Endometrium (tissue), 2 donors: ENCODE measurements around the gene SPRY2.
"Not testable (repeated sequence)": the region's sequence is repeated elsewhere in the genome, so short reads cannot be mapped to it uniquely, and the experiment has no call there.

ENCODE experiments used
- FAIRE-seq: peaks from 2 replicates; lab custom pipeline; 2012; peaks lifted over from hg19 to GRCh38; lab: Jason Lieb, UNC
- donor health status: control.
- donor health status: control.

SPRY2 gene

DNA sequence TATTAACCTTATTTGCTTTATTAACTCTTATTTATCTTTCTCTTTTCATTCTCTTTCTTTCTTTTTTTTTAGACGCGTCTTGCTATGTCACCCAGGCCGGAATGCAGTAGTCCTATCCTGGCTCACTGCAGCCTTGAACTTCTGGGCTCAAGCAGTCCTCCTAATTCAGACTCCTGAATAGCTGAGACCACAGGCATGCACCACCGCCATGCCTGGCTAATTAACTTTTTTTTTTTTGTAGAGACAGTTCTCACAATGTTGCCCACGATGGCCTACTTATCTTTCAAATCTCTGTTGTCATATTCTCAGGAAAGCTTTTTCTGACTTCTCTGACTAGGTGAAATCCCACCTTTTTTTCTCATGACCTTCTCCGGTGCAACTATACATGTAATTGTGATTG is 7.8 kb upstream of the SPRY2 start:
- FAIRE-seq, result no peak

DNA sequence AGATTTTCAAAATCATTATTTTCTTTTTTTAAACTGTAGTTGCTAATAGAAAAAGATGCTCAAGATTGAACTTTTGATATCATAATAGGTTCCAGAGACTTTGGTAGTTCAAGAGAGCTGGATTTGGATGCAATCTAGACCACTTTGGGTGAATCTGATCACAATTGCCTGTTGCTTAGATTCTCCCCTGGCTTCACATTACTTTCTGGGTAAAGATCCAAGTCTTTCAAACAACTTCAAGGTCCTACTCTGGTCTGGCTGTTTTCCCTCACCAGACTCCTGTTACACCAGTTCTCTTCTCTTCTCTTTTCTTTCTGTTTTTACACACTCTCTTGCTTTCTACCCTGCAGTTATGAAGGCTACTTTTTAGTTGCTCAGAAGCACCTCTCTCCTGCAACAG is 7.4 kb upstream of the SPRY2 start:
- no peak for FAIRE-seq

DNA sequence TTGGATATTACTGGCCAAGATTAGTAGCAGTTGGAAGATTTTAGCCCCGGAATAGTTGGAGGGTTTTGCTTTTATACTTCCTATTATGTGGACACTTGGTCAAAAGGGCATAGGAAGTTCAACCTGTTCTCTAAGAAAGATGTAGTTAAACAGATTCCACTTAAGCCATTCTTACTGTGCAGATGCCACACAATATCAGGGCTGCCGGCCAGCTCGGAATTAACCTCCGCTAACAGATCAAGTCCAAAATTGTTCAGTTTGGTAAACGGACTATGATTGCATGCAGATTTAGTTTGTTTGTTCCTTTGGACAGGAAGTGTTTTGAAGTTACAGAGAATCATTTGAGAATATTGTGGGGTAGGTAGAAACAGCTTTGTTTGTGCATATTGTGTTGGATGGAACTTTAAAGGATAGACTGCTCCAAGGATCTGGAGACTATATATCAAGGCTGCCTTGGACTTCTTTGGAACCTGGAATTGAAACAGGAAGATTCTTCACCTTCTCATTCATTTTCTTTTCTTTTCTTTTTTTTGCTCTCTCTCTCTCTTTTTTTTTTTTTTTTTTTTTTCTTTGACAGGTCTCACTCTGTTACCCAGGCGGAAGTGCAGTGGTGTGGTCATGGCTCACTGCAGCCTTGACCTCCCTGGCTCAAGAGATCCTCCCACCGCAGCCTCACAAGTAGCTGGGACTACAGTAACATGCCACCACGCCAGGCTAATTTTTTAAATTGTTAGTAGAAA is 5.0 kb upstream of the SPRY2 start:
- no peak for FAIRE-seq

DNA sequence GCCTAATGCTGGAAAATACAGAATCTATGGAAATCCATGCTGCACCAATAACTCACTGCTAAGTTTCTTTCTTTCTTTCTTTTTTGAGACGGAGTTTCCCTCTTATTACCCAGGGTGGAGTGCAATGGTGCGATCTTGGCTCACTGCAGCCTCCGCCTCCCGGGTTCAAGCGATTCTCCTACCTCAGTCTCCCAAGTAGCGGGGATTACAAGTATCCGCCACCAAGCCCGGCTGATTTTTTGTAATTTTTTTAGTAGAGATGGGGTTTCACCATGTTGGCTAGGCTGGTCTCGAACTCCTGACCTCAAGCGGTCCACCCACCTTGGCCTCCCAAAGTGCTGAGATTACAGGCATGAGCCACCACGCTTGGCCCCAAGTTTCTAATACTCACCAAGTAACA is 3.1 kb upstream of the SPRY2 start:
- not testable (repeated sequence) for FAIRE-seq

DNA sequence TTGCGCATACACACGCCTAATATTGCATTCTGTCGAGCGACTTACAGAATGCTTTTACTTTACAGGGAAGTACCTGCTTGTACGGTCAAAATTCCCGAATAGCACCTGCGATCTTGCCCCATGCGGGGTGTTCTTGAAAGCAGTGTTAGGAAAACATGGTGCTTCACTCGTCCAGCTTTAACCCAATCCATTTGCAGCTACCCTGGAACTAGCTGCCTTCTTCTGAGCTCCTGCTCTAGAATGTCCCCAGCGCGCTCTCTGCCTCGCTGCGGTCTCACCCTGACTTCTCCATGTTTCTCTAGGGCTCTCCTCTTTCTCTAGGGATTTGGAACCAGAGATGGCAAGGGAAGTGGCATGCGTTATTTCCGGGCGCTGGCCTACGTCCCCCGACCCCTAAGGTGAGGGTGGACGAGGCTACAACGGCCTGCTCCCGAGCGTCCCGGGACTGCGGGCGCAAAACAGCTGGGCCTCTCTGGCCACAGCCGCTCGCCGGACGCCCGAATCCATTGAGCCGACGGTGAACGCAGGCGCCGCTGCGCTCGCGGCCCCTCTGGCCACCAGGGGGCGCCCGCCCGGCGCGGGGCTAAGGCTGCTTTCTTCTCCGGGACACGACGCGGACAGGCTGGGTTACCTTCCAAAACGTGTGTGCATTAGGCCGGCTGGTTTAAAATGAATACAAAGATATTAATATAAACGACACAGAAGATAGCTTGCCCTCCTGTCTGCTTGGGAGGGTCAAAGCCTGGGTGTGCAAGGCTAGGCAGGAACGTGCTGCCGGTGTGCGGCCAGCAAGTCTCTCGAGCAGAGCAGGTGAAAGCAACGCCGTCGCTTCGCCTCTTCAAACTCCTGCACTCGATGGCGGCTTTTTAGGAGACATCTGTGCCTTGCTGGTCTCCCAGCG is 1.8 kb upstream of the SPRY2 start:
- no peak for FAIRE-seq

DNA sequence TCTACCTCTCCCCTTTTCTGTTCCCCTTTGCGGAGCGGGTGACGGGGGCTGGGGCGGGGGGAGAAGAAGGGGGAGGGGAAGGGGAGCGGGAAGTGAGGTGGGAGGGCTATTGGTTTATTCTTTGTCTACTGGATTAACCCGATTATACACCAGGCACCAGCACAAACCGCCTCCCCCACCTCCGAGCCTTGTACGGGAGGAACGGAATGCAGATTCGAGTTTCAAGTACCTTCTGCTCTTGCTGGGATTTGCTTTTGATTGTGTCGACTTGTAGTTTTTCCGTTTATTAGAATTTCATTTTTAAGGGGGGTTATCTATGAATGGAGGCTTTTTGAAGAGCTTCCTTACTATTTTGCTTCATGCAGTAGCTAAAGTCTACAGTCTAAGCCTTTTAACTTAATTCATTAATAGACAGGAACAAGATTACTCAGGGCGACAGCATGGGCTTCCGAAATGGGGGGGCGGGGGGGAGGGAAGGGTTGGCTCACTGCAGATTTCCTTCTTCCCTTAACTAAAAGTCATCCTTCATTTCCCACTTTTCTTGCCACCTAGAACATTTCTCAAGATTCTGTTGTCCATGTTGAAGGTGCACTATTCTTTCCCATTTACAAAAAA is 937 bp upstream of the SPRY2 start:
- FAIRE-seq, result no peak

DNA sequence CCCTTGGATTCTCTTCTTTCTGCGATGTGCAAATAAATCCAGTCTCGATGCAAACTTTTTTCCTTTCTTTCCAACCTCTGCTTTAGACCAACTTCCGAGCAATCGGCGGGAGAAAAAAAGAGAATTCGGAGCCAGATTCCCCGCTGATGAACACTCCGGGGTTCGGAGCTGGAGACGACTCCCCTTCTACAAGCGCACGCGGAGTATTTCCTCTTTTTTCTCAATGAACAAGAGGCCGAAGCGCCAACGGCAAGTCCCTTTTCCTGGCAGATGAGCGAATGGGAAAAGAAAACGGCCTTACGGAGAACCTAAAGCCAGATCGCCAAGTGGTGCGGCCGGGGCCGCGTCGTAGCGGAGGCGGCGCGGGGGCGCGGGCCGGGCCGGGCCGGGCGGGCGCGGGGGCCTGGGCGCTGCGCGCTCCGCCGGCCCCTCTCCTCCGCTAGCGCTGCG is 250 bp downstream of the SPRY2 start:
- no peak for FAIRE-seq

DNA sequence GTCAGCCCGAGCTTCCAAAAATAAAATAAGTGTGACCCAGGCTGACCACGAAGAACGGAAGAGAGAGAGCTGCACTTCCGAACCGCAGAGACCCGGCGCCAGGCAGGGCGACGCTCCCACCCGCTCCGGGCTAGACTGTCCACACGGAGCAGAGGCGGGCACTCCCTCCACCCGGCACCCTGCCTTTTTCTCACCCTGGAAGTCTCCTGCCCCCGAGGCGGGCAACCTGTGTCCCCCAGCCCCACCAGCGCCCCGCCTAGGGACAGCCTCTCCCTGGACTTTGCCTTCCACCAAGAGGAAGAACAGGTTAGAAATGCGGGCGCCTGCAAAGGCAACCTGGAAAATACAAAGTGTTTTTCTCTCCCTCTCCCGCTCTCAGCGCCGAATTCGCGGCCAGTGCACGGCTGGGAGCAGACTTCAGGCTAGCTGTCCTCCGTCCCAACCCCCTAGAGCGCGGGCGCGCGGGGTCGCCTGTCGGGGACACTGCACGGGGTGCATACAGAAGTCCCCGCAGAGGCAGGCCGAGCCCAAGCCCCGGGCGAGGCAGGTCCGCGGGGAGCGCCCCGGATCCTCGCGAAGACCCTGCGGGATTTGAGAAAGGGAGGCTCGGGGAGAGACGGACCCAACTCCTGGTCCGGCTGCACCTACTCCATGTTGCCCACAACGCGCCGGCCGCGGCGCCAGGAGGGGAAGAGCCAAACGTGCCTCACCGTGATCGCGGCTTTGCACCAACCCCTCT is 845 bp downstream of the SPRY2 start:
- no peak for FAIRE-seq

DNA sequence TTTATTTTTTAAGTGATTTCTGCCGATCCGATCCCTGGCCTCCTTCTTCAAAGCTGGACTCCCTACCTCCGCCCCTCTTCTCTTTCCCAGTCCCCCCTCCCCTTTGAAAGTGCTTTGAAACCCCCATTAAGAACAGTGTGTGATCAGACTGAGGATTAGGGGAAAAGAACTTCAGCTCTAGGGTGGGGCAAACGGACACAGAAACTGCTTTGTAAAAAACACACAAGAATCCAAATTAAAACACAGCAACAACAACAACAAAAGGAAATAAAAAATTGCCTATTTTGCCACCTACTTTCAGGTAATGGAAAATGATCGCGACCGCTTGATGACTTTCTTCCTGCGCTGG is 1.4 kb downstream of the SPRY2 start:
- no peak for FAIRE-seq

DNA sequence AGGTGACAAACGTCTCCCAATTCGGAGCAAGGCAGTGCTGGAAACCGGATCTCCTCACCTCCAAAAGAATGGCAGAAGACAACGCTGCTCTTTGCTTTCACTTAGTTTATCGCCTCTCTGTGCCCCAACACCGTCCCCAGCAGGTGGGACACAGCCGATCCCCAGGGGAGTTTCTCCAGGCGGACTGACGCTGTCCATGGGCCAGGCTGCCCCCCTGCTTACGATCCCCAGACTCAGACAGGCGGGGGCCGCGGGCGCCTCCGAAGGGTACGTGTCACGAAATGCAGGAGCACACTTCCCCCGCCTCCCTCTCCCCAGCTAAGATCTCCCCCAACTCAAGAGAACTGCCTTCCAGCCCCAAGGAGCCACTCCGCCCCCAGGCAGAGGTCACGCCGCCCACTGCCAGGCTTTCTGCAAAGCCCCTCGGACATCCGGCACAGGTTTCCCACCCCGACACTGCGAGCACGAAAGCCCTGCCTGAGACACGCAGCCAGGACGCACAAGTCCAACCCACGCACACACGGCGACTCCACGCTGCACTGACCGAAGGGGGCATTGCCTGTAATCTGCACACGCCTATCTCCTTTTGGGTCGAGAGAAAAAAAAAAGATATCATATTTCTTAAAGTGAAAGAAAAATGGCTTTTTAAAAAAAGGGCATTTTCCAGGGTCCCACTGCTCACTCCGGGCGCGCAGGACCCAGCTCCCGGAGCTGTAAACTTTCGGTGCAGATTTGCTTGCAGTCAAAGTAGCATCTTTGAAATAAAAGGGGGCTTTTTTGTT is 2.0 kb downstream of the SPRY2 start:
- FAIRE-seq, result no peak

DNA sequence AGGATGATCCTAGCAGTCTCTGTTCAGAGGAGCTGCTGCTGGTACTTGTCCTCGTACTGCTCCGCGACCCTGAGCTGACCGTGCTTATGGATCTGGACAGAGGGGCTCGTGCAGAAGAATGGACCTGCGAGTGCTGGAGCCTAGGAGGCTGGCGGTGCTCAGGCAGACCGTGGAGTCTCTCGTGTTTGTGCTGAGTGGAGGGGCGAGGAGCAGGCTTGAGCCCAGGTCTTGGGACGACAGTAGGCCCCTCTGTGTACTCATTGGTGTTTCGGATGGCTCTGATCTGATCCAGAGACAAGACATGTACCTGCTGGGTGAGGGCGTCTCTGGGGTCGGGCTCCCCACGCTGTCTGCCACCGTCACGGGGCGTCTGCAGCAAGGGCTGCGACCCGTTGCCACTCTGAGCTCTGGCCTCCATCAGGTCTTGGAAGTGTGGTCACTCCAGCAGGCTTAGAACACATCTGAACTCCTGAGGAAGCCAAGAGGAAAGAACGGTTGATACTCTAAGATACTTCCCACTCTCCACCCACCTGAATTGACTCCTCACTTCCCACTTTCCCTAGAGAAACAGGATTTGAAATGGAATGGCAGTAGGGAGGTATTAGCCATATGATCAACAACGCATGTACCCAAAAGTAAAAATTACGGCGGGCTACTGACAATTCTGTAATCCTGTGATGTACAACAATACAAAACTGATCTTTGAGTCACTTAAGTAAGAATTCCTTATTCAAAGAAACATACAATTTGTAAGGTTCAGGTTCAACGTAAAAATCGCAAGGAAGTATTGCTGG is 3.4 kb downstream of the SPRY2 start:
- FAIRE-seq, result no peak

DNA sequence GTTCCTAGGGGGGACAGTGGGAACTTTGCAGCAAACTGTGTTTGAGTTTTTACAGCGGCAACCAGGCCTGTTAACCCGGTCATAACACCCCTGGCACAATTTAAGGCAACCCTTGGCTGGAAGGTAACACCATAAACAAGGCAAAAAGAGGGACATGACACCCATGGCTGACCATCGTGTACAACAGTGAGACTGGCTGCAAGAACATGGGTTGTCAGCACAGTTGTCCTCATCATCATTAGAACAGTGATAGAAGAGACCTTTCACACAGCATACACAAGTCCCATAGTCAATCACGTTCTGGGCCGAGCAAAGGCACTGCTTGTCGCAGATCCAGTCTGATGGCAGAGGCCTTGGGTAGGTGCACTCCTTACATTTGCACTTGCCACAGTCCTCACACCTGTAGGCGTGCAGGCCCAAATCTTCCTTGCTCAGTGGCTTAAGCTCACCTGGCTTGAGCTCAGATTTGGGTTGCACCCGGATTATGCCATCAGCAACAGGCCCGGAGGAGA is 4.1 kb downstream of the SPRY2 start:
- FAIRE-seq, result no peak

DNA sequence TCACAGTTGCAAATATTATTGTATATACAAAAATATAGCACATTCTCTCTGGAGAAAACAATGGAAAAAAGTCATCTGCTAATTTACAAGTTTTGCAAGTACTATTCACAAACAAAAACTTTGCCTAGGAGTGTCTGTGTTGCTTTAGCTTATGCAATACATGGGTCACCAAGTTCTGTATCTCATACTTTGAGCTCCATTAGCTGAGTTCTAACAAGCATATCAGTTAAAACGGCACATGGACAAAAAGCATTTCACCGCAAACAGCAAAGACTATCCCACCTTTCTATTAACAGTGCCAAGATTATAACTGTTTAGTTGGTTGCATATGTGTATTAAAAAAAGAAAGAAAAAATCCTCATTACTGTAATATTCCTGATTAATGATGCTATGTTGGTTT is 4.6 kb downstream of the SPRY2 start:
- FAIRE-seq, result no peak

DNA sequence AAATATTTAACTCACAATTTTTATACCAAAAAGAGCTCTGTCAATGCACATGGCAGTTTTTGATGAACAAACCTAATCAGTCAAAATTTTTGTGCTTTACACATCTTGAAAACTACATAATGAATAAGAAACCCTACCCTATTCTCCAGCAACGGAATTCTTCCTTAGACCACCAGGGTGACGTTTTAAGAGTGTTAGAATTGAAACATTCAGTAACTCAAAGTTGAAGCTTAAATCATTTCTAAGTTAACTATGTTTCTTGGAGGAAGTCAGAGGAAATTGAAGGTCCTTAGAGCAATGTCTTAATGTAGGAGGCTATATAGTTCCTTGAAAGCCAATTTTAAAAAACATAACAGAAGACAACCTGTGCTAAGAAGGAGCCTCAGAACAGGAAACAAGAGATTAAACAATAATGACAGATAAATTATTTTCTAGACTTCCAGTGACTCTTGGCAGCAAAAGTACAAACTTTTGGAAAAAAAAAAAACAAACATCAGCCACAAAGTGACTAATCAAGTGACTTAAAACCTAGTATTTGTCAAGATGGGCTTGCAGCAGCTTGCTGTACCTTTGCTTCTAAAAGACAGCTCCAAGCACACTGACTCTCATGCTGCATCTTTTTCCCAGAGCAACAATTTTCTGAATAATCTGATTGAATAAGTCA is 6.2 kb downstream of the SPRY2 start:
- FAIRE-seq, result no peak

DNA sequence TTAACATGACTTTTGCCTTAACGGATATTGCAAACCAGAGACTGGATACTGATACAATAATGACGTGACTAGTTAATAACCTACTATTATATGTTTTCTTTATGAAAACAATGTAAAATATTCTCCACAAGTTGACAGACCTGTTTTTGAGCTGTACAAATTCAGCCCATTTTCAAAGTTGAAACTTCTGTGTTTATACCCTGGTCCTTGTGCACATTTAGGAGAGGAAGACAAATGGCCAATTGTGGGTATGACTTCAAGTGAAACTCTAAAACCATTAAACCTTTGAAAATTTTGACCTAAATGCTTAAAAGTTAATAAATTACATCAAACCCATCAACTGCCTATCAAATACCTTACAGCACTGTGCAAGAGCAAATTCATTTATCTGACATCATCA is 8.9 kb downstream of the SPRY2 start:
- no peak for FAIRE-seq

DNA sequence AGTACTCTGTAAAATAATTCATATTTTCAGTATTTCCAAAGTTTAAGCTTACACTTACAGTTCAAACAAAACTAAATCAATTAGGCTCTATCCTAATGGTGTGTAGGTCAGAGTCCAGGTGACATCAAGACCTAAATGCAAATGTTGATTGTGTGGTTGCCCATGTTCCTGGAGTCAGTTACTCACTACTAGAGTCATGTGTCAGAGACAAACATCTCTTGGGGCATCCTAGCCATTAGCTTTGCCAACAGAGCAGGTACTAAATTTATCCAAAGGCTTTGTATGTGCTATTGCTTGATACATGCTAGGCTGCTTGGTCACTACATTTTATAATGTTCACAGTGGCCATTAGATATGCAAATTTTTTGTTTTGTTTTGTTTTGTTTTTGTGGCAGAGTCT is 11.7 kb downstream of the SPRY2 start:
- no peak for FAIRE-seq

DNA sequence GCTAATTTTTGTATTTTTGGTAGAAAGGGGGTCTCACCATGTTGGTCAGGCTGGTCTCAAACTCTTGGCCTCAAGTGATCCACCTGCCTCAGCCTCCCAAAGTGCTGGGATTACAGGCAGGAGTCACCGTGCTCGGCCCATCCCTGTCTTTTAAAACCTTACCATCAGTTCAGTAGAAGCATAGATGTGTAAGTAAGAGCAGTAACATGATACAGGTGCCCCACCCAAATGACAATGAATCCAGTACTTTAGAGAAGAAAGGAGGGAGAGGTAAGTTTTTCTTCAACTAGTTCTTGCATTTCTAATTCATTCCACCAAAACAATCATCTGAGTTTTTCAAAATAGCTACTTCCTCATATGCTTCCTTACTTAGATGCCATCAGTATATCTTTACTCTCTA is 21.9 kb downstream of the SPRY2 start:
- FAIRE-seq, result no peak

DNA sequence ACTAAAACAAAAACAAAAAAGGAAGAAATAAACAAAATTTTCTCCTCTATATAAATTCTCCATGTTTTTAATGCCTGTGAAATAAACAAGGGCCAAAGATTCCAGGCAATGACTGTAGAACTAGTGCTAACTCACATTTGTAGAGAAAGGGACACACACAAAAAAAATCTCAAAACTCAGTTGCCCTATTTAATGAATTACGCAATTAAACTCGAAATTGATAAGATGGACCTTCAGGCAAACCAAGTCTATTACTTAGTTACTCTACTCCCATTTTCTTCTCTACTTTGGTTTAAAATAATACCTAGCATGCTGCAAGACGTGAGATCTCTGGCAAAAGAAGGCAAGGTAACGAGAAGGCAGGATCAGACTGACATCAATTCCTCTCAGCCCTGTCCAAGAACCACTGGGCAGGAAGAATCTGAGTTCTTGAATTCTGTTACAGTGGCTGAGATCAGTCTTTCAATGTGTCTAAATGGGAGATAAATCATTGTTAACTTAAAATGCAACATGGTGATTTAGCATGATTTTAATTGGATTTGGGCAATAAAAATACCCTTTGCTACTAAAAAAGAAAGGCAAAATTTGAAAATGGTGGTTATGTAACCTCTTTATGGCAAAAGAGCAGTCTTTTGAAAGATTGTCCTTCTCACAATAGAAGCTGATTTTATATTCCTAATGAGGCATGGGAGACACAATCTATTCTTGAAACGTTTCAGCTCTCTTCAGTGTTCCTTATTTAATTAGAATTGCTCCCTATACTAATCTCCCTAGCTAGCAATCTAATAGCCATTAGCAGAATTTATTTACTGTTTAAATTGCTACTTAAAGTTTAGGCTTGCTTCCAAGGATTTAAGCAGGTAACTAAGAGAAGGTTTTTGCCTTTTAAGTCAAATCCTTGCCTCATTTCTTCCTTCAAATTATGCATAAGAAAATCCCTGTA is 25.9 kb downstream of the SPRY2 start:
- no peak for FAIRE-seq
